ENCODE measurements around the gene MBD4.

DNA sequence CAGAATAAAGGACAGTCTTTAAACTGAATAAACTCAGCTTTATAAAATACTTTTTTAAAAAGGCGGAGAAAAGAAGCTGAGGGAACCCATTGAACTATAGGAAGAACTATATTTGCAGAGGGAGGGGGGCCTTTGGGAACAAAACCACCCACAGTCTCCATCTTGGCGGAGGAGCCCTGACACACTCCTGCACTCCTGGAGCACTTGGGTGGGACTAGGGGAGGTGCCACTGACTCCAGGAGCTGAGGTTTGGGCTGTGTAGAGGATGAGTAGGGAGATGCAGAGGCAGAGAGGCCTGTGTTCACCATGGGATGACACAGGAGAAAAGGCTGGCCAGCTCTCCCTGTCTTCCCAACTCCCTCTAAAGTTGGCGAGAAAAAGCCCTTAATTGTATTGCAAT, 36.1 kb upstream of the MBD4 start:
- TF ChIP-seq EZH2 (IDR thresholded peaks at IDR 0.05) (no peak), POLR2AphosphoS5 (IDR thresholded peaks at IDR 0.05; ENCODE audit: borderline replicate concordance, low read depth, low read length) (no peak)

Data from SK-N-MC (cell line).